Fibroblast of lung (primary cell): ENCODE results near the gene ANKS1B. TPM values are rescaled to one million over a fixed set of nuclear protein-coding genes. Genes with fewer than 3 reads are reported as not detected.

Experiments
- DNase-seq, 2 donors: peaks; one replicate each; pipeline versions ENCODE4 v3.0.0 to v3.0.0-alpha.2; 2010; ENCODE audit warnings: low read depth in 2 of 2
- H2AFZ ChIP-seq: 2 replicates; pipeline ENCODE4 v1.5.1; 2012; ENCODE audit warnings: low read length, control low read depth, inconsistent platforms
- H3K27ac ChIP-seq: 2 replicates; pipeline ENCODE4 v1.5.1; 2011; ENCODE audit warnings: low read length, control low read depth; ENCODE audit not compliant: insufficient read depth
- H3K27me3 ChIP-seq: 2 replicates; pipeline ENCODE4 v1.5.1; 2011; ENCODE audit warnings: mild to moderate bottlenecking, low read length; ENCODE audit not compliant: control insufficient read depth, insufficient read depth
- H3K36me3 ChIP-seq: 2 replicates; pipeline ENCODE4 v1.5.1; 2011; ENCODE audit warnings: low read length; ENCODE audit not compliant: control insufficient read depth, insufficient read depth
- H3K4me1 ChIP-seq: 2 replicates; pipeline ENCODE4 v1.5.1; 2011; ENCODE audit warnings: low read length; ENCODE audit not compliant: control insufficient read depth, insufficient read depth; ENCODE audit errors: extremely low read depth
- H3K4me2 ChIP-seq: 2 replicates; pipeline ENCODE4 v1.5.1; 2011; ENCODE audit warnings: low read length, control low read depth; ENCODE audit not compliant: insufficient read depth; ENCODE audit errors: extremely low read depth
- H3K4me3 ChIP-seq, 4 experiments: fragments of 200-600 bp in 1 of 4; sonication (generic) in 1 of 4; replicated peaks in 1 of 4; 2 replicates each; pipeline ENCODE4 v1.5.1; 2011 to 2016; ENCODE audit warnings: low read length in 4 of 4, low read depth in 3 of 4, mild to moderate bottlenecking in 3 of 4, control low read depth in 2 of 4, inconsistent platforms in 1 of 4, mixed read lengths in 1 of 4; ENCODE audit not compliant: insufficient read depth in 1 of 4; ENCODE audit errors: control extremely low read depth in 1 of 4
- H3K79me2 ChIP-seq: 2 replicates; pipeline ENCODE4 v1.5.1; 2012; ENCODE audit warnings: mild to moderate bottlenecking, low read length, inconsistent platforms; ENCODE audit not compliant: control insufficient read depth, insufficient read depth
- H3K9ac ChIP-seq: 2 replicates; pipeline ENCODE4 v1.5.1; 2011; ENCODE audit warnings: mild to moderate bottlenecking, low read length, control low read depth; ENCODE audit not compliant: insufficient read depth
- H3K9me3 ChIP-seq: 2 replicates; pipeline ENCODE4 v1.5.1; 2012; ENCODE audit warnings: low read depth, low read length; ENCODE audit not compliant: control insufficient read depth, insufficient read depth
- H4K20me1 ChIP-seq: 2 replicates; pipeline ENCODE4 v1.5.1; 2011; ENCODE audit warnings: low read length; ENCODE audit not compliant: control insufficient read depth, insufficient read depth; ENCODE audit errors: extremely low read depth
- EZH2 ChIP-seq: IDR thresholded peaks from 2 replicates; pipeline ENCODE4 v1.5.1; 2012; ENCODE audit warnings: low read length, control low read depth, mild to moderate bottlenecking; ENCODE audit errors: missing control alignments
- polyA plus RNA-seq, 2 donors: library from polyadenylated mRNA; depleted of rRNA in 1 of 2; stranded (reverse) in 1 of 2; unstranded in 1 of 2; fragments of >200 nt; gene quantifications; 2 replicates each; pipeline ENCODE4 v1.2.1, GENCODE V29; 2011 to 2012; ENCODE audit warnings: missing spikeins in 1 of 2
- total RNA-seq: library from RNA; depleted of rRNA; stranded (reverse); fragments of >200 nt; gene quantifications from 2 replicates; pipeline ENCODE4 v1.2.1, GENCODE V29; 2014
- TF ChIP-seq, protein P1 (sequence below), 2 donors: IDR thresholded peaks in 1 of 2; conservative IDR thresholded peaks in 1 of 2; 1 replicate in 1 of 2; 2 replicates in 1 of 2; pipeline ENCODE4 v1.5.1; 2011 to 2012; ENCODE audit warnings: low read length in 2 of 2, control low read depth in 1 of 2, inconsistent platforms in 1 of 2, low read depth in 1 of 2, mild to moderate bottlenecking in 1 of 2

ANKS1B gene
- total and polyA plus RNA-seq, 2 donors (not counting 1 experiment from before 2014, with no cell fraction given), result 0.11 to 0.83 TPM

- H4K20me1 ChIP-seq, result no peaks in the 10 kb centered on the region
- H3K4me1 ChIP-seq, result no peaks in the 10 kb centered on the region
- no peaks in the 10 kb centered on the region for H3K79me2 ChIP-seq
- no peak overlapping the region for H2AFZ ChIP-seq
- H3K27me3 ChIP-seq, result no peaks in the 10 kb centered on the region
- no peak overlapping the region for H3K4me3 ChIP-seq
- H3K9ac ChIP-seq, result no peak overlapping the region
- H3K4me2 ChIP-seq, result no peak overlapping the region
- no peaks in the 10 kb centered on the region for H3K36me3 ChIP-seq
- TF ChIP-seq, protein P1, sequence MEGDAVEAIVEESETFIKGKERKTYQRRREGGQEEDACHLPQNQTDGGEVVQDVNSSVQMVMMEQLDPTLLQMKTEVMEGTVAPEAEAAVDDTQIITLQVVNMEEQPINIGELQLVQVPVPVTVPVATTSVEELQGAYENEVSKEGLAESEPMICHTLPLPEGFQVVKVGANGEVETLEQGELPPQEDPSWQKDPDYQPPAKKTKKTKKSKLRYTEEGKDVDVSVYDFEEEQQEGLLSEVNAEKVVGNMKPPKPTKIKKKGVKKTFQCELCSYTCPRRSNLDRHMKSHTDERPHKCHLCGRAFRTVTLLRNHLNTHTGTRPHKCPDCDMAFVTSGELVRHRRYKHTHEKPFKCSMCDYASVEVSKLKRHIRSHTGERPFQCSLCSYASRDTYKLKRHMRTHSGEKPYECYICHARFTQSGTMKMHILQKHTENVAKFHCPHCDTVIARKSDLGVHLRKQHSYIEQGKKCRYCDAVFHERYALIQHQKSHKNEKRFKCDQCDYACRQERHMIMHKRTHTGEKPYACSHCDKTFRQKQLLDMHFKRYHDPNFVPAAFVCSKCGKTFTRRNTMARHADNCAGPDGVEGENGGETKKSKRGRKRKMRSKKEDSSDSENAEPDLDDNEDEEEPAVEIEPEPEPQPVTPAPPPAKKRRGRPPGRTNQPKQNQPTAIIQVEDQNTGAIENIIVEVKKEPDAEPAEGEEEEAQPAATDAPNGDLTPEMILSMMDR (conservative IDR thresholded peaks at IDR 0.05 in 1 of 2, IDR thresholded peaks at IDR 0.05 in 1 of 2; ENCODE audit: low read depth in 1 of 2, low read length in 2 of 2), result no peak
- TF ChIP-seq EZH2, result no peak
- H3K27ac ChIP-seq, result no peak overlapping the region
- H3K9me3 ChIP-seq, result no peaks in the 10 kb centered on the region
- no peak for DNase-seq
These were observed 1188.0 kb downstream of the ANKS1B start for GRCh38 chr12:98796745-98797144.

DNA sequence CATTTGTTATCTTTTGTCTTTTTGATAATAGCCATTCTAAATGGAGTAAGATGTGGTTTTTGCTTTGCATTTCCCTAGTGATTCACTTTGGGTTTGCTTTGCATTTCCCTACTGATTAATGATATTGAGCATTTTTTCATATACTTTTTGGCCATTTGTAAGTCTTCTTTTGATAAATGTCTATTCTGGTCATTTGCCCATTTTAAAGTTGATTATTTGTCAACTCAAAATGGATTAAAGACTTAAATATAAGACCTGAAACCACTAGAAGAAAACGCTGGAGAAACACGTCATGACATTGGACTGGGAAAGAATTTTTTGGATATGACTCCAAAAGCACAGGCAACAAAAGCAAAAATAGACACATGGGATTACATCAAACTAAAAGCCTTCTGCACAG lies 1191.6 kb downstream of the ANKS1B start:
- Histone ChIP-seq H3K27ac (no peak overlapping the region), H3K79me2 (no peaks in the 10 kb centered on the region), H3K27me3 (no peaks in the 10 kb centered on the region), H2AFZ (no peak overlapping the region), H3K4me3 (no peak overlapping the region), H3K4me2 (no peak overlapping the region), H3K9ac (no peak overlapping the region), H3K4me1 (no peaks in the 10 kb centered on the region), H3K9me3 (no peaks in the 10 kb centered on the region), H3K36me3 (no peaks in the 10 kb centered on the region), H4K20me1 (no peaks in the 10 kb centered on the region)
- peak in 1 of 2 donors; percentile 88 for DNase-seq
- TF ChIP-seq, protein P1 (conservative IDR thresholded peaks at IDR 0.05 in 1 of 2, IDR thresholded peaks at IDR 0.05 in 1 of 2; ENCODE audit: low read depth in 1 of 2, low read length in 2 of 2), result no peak
- no peak for TF ChIP-seq EZH2

DNA sequence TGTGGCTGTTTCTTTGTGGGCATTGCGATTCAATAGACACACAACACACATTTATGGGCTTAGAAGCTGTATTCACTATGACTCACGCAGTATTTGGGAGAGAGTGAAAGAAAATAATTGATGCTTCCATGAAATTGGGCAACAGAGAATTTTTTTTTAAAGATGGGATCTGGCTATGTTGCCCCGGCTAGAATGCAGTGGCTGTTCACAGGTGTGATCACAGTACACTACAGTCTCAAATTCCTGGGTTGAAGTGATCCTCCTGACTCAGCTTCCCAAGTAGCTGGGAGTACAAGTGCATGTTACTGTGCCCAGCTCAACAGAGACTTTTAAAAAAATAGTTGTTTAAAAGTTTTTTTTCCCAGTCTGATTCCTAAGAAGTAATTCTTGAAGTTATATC lies 1193.3 kb downstream of the ANKS1B start:
- Histone ChIP-seq H3K27ac (no peak overlapping the region), H4K20me1 (no peaks in the 10 kb centered on the region), H3K4me1 (no peaks in the 10 kb centered on the region), H3K4me2 (no peak overlapping the region), H2AFZ (no peak overlapping the region), H3K27me3 (no peaks in the 10 kb centered on the region), H3K9me3 (no peaks in the 10 kb centered on the region), H3K79me2 (no peaks in the 10 kb centered on the region), H3K9ac (no peak overlapping the region), H3K36me3 (no peaks in the 10 kb centered on the region), H3K4me3 (no peak overlapping the region)
- no peak for DNase-seq
- TF ChIP-seq, protein P1 (conservative IDR thresholded peaks at IDR 0.05 in 1 of 2, IDR thresholded peaks at IDR 0.05 in 1 of 2; ENCODE audit: low read depth in 1 of 2, low read length in 2 of 2), result no peak
- no peak for TF ChIP-seq EZH2
